H9 (cell line): ENCODE data around the gene THRAP3. TPM values are rescaled to one million over a fixed set of nuclear protein-coding genes. Genes with fewer than 3 reads are reported as not detected.

Experiments
- DNase-seq: peaks from one replicate; pipeline ENCODE4 v3.0.0-alpha.2; 2017
- H2AFZ ChIP-seq: one replicate; pipeline ENCODE4 v1.6.1; 2013; ENCODE audit warnings: mild to moderate bottlenecking, low read length, control low read depth, moderate library complexity
- H2AK5ac ChIP-seq: 2 replicates; pipeline ENCODE4 v1.6.1; 2013; ENCODE audit warnings: low read length, control low read depth, mixed read lengths; ENCODE audit not compliant: insufficient read length
- H2BK120ac ChIP-seq: one replicate; pipeline ENCODE4 v1.6.1; 2013; ENCODE audit warnings: low read depth, mild to moderate bottlenecking, low read length, control low read depth, inconsistent platforms; ENCODE audit not compliant: poor library complexity, severe bottlenecking
- H2BK12ac ChIP-seq: 2 replicates; pipeline ENCODE4 v1.6.1; 2013; ENCODE audit warnings: low read length, control low read depth, mixed read lengths, low read depth; ENCODE audit not compliant: insufficient read length
- H2BK15ac ChIP-seq: 2 replicates; pipeline ENCODE4 v1.6.1; 2013; ENCODE audit warnings: low read depth, low read length, control low read depth
- H2BK20ac ChIP-seq: one replicate; pipeline ENCODE4 v1.6.1; 2013; ENCODE audit warnings: low read depth, mild to moderate bottlenecking, low read length, control low read depth, inconsistent platforms; ENCODE audit not compliant: poor library complexity, severe bottlenecking
- H2BK5ac ChIP-seq: 2 replicates; pipeline ENCODE4 v1.6.1; 2013; ENCODE audit warnings: low read length, control low read depth, mixed read lengths; ENCODE audit not compliant: insufficient read length
- H3K14ac ChIP-seq: 2 replicates; pipeline ENCODE4 v1.6.1; 2013; ENCODE audit warnings: low read length, control low read depth; ENCODE audit not compliant: insufficient read depth
- H3K18ac ChIP-seq: 2 replicates; pipeline ENCODE4 v1.6.1; 2013; ENCODE audit warnings: low read depth, mild to moderate bottlenecking, mixed read lengths, low read length, control low read depth; ENCODE audit not compliant: insufficient read length
- H3K23ac ChIP-seq: 2 replicates; pipeline ENCODE4 v1.6.1; 2013; ENCODE audit warnings: low read length, control low read depth, mixed read lengths, low read depth; ENCODE audit not compliant: insufficient read length
- H3K23me2 ChIP-seq: 2 replicates; pipeline ENCODE4 v1.6.1; 2013; ENCODE audit warnings: low read depth, mild to moderate bottlenecking, mixed read lengths, low read length, control low read depth; ENCODE audit not compliant: insufficient read length, poor library complexity, severe bottlenecking
- H3K27ac ChIP-seq: 2 replicates; pipeline ENCODE4 v1.5.1; 2013; ENCODE audit warnings: low read length, control low read depth, mixed read lengths, low read depth; ENCODE audit not compliant: insufficient read length
- H3K27me3 ChIP-seq: 2 replicates; pipeline ENCODE4 v1.6.1; 2013; ENCODE audit warnings: low read length, control low read depth, inconsistent platforms; ENCODE audit not compliant: insufficient read depth
- H3K4ac ChIP-seq: 2 replicates; pipeline ENCODE4 v1.6.1; 2013; ENCODE audit warnings: low read depth, mild to moderate bottlenecking, control low read depth, inconsistent platforms, low read length, moderate library complexity
- H3K4me1 ChIP-seq: 2 replicates; pipeline ENCODE4 v1.6.1; 2013; ENCODE audit warnings: low read length, control low read depth, inconsistent platforms; ENCODE audit not compliant: insufficient read depth
- H3K4me2 ChIP-seq: 2 replicates; pipeline ENCODE4 v1.6.1; 2013; ENCODE audit warnings: low read length, control low read depth, mixed read lengths; ENCODE audit not compliant: insufficient read length, insufficient read depth
- H3K56ac ChIP-seq: 2 replicates; pipeline ENCODE4 v1.6.1; 2013; ENCODE audit warnings: low read depth, mild to moderate bottlenecking, mixed read lengths, low read length, control low read depth; ENCODE audit not compliant: insufficient read length
- H3K79me1 ChIP-seq: 2 replicates; pipeline ENCODE4 v1.6.1; 2013; ENCODE audit warnings: low read depth, mild to moderate bottlenecking, moderate library complexity, low read length, control low read depth, inconsistent platforms; ENCODE audit not compliant: insufficient read depth, poor library complexity, severe bottlenecking
- H3K79me2 ChIP-seq: 2 replicates; pipeline ENCODE4 v1.6.1; 2013; ENCODE audit warnings: low read length, control low read depth, inconsistent platforms; ENCODE audit not compliant: insufficient read depth
- H3K9ac ChIP-seq: 2 replicates; pipeline ENCODE4 v1.6.1; 2013; ENCODE audit warnings: low read length, control low read depth, mixed read lengths; ENCODE audit not compliant: insufficient read length; ENCODE audit errors: extremely low read depth
- H3K9me3 ChIP-seq: one replicate; pipeline ENCODE4 v1.6.1; 2013; ENCODE audit warnings: low read depth, low read length, inconsistent platforms; ENCODE audit not compliant: control insufficient read depth
- H3T11ph ChIP-seq: one replicate; pipeline ENCODE4 v1.6.1; 2013; ENCODE audit warnings: mild to moderate bottlenecking, low read length, control low read depth, inconsistent platforms
- H4K20me1 ChIP-seq: one replicate; pipeline ENCODE4 v1.6.1; 2013; ENCODE audit not compliant: control insufficient read depth, insufficient read length, insufficient read depth
- H4K5ac ChIP-seq: 2 replicates; pipeline ENCODE4 v1.6.1; 2013; ENCODE audit warnings: low read depth, mild to moderate bottlenecking, mixed read lengths, low read length, control low read depth; ENCODE audit not compliant: insufficient read length
- H4K8ac ChIP-seq: replicated peaks from 2 replicates; pipeline ENCODE4 v1.6.1; 2013; ENCODE audit warnings: low read length, control low read depth, mixed read lengths, low read depth; ENCODE audit not compliant: insufficient read length
- H4K91ac ChIP-seq: 2 replicates; pipeline ENCODE4 v1.6.1; 2013; ENCODE audit warnings: low read depth, mild to moderate bottlenecking, moderate library complexity, mixed read lengths, low read length, control low read depth; ENCODE audit not compliant: insufficient read length
- H3K27ac Mint-ChIP-seq, 3 experiments: 2 replicates in 2 of 3; 3 replicates in 1 of 3; pipeline ENCODE4 v1.8.0; 2020 to 2021; ENCODE audit warnings: mixed read lengths in 3 of 3, mild to moderate bottlenecking in 1 of 3, moderate library complexity in 1 of 3
- H3K27me3 Mint-ChIP-seq: 2 replicates; pipeline ENCODE4 v1.8.0; 2021; ENCODE audit warnings: low read depth, mild to moderate bottlenecking, moderate library complexity, mixed read lengths
- H3K36me3 Mint-ChIP-seq, 3 experiments: 2 replicates in 2 of 3; 3 replicates in 1 of 3; pipeline ENCODE4 v1.8.0; 2020 to 2021; ENCODE audit warnings: low read depth in 3 of 3, mixed read lengths in 3 of 3; ENCODE audit not compliant: insufficient read depth in 1 of 3
- H3K4me1 Mint-ChIP-seq, 2 experiments: 2 replicates each; pipeline ENCODE4 v1.8.0; 2020; ENCODE audit warnings: mixed read lengths in 2 of 2
- H3K4me3 Mint-ChIP-seq, 2 experiments: 2 replicates in 1 of 2; 3 replicates in 1 of 2; pipeline ENCODE4 v1.8.0; 2020 to 2021; ENCODE audit warnings: mild to moderate bottlenecking in 2 of 2, mixed read lengths in 2 of 2, moderate library complexity in 1 of 2
- H3K9me3 Mint-ChIP-seq, 2 experiments: 2 replicates in 1 of 2; 3 replicates in 1 of 2; pipeline ENCODE4 v1.8.0; 2020; ENCODE audit warnings: mild to moderate bottlenecking in 2 of 2, mixed read lengths in 2 of 2, moderate library complexity in 1 of 2
- CTCF ChIP-seq: fragments of 200-600 bp; sonication (generic); conservative IDR thresholded peaks from 3 replicates; pipeline ENCODE4 v1.8.0; 2021; ENCODE audit warnings: antibody characterized with exemption, mild to moderate bottlenecking
- WGBS: extraction: QIAGEN DNeasy Blood & Tissue Kit; methylation state at CpG from one replicate; pipeline ENCODE4 v1.1.7; 2013; ENCODE audit warnings: missing lambda C conversion rate, low lambda C conversion rate, mixed read lengths; ENCODE audit not compliant: insufficient read length; ENCODE audit errors: extremely low coverage; 5-methylcytosine and 5-hydroxymethylcytosine counted together
- total RNA-seq: library from RNA; stranded (reverse); gene quantifications from 2 replicates; pipeline ENCODE4 v1.2.1, GENCODE V29; 2021

THRAP3 gene
- total RNA-seq, 1 experiment from 2014 or later: 186 TPM

DNA sequence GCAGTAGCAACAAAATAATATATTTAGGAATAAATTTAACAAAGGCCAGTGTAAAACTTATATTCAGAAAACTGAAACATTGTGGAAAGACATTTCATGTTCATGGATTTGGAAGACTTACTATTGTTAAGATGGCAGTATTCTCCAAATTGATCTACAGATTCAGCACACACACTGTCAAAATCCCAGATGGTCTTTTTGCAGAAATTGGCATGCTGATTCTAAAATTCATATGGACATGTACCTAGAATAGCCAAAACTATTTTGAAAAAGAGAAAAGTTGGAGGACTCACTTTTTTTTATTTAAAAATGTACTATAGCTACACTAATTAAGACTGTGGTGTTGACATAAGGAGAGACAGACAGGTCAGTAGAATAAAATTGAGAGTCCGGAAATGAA is 50.0 kb downstream of the THRAP3 start:
- no peaks in the 10 kb centered on the region for H3K4me1 Mint-ChIP-seq
- Histone ChIP-seq H4K5ac (no peak overlapping the region), H3K56ac (no peak overlapping the region), H3K18ac (no peak overlapping the region), H3K79me1 (peaks cover 11% of the 10 kb centered on the region), H3K23me2 (no peaks in the 10 kb centered on the region), H2BK12ac (no peak overlapping the region), H3K9ac (no peak overlapping the region), H4K91ac (no peak overlapping the region), H2BK15ac (no peak overlapping the region), H2AK5ac (no peak overlapping the region), H2BK20ac (no peak overlapping the region), H3K4ac (no peak overlapping the region), H4K8ac (no peak overlapping the region), H3K9me3 (no peaks in the 10 kb centered on the region), H3K79me2 (peaks cover 2% of the 10 kb centered on the region; the same call in 1 of the 2 replicates), H3K4me1 (no peaks in the 10 kb centered on the region), H2BK120ac (no peak overlapping the region), H3K14ac (no peak overlapping the region), H3T11ph (no peak overlapping the region), H2BK5ac (no peak overlapping the region), H3K23ac (no peak overlapping the region), H3K4me2 (no peak overlapping the region), H2AFZ (no peak overlapping the region), H3K27ac (no peak overlapping the region), H3K27me3 (no peaks in the 10 kb centered on the region), H4K20me1 (no peaks in the 10 kb centered on the region)
- no peak for DNase-seq
- H3K27me3 Mint-ChIP-seq: no peaks in the 10 kb centered on the region
- no peak overlapping the region for H3K27ac Mint-ChIP-seq
- H3K4me3 Mint-ChIP-seq: no peak overlapping the region
- no peak for TF ChIP-seq CTCF
- no peaks in the 10 kb centered on the region for H3K9me3 Mint-ChIP-seq
- no CpG with 5 or more reads among the region's 1 CpG for WGBS
- peaks cover 12 to 42% (median 39%) of the 10 kb centered on the region in 3 experiments; a peak in 6 of 7 replicates for H3K36me3 Mint-ChIP-seq
